ENCODE measurements around the gene RAVER1.

DNA sequence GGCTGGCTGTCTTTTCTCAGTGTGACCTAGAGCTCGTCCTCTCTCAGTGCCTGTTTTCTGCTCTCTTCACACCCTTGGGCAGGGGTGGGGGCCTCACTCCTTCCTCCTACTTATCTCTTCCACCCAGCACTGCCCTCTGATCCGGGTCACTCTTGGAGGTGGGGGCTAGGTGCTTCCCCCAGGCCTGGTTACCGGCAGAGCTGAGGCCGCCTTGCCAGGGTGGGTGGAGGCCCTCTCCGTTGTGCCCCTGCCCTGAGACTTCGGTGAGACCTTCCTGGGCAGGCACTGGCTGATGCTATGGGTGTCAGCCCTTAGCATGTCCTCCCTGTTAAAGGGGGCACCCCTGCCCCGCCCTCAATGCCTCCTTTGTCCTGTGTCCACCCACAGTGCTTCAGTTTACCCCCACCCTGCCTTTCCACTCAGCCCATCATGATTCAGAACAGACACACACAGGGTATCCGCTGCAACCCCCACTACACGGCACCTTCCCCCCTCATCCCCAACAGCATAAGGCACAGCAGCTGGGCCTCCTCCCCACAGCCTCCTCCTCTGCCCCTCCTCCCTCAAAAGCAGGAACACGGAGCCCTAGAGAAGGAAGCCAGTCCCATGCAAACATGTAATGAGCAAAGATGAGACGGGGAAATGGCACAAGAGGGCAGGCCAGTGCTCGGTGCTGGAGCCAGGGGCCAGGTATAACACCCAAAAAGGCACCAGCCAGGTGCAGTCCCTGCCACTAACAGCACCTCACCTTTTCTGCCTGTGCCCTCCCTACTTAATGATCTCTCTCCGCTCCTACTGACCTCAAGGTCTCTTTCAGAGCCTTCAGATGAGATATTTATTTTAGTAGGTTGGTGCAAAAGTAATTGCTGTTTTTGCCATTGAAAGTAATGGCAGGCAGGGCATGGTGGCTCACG is 33.5 kb downstream of the RAVER1 start:
- no peak for TF ChIP-seq KAT7 (CRISPR knock-in tag; IDR thresholded peaks at IDR 0.05; ENCODE audit: borderline replicate concordance)
- TF ChIP-seq, protein P1, sequence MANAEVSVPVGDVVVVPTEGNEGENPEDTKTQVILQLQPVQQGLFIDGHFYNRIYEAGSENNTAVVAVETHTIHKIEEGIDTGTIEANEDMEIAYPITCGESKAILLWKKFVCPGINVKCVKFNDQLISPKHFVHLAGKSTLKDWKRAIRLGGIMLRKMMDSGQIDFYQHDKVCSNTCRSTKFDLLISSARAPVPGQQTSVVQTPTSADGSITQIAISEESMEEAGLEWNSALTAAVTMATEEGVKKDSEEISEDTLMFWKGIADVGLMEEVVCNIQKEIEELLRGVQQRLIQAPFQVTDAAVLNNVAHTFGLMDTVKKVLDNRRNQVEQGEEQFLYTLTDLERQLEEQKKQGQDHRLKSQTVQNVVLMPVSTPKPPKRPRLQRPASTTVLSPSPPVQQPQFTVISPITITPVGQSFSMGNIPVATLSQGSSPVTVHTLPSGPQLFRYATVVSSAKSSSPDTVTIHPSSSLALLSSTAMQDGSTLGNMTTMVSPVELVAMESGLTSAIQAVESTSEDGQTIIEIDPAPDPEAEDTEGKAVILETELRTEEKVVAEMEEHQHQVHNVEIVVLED (CRISPR knock-in tag; IDR thresholded peaks at IDR 0.05), result 0 out of 2 replicates have a peak, but pooled peaks have one; percentile 17
- TF ChIP-seq KLF6 (CRISPR knock-in tag; IDR thresholded peaks at IDR 0.05; ENCODE audit: borderline replicate concordance), result no peak
- TF ChIP-seq RCOR1 (IDR thresholded peaks at IDR 0.05; ENCODE audit: borderline replicate concordance in 1 of 2, low read depth in 2 of 2, low read length in 2 of 2), result peak; percentile 45 to 67; a peak in 3 of 4 replicates
- no peak for TF ChIP-seq BRCA1 (IDR thresholded peaks at IDR 0.05)
- no peak for TF ChIP-seq BRCA1 (CRISPR knock-in tag; IDR thresholded peaks at IDR 0.05)
- TF ChIP-seq NCOR1 (IDR thresholded peaks at IDR 0.05), result peak; percentile 91
- TF ChIP-seq CREB1 (IDR thresholded peaks at IDR 0.05), result no peak; the same call in 1 of the 2 replicates
- no peak for TF ChIP-seq CREB1 (CRISPR knock-in tag; IDR thresholded peaks at IDR 0.05)
- TF ChIP-seq MXI1 (IDR thresholded peaks at IDR 0.05; ENCODE audit: low read depth, low read length), result 0 out of 2 replicates have a peak, but pooled peaks have one; percentile 1
- TF ChIP-seq ELF1 (tag; IDR thresholded peaks at IDR 0.05), result no peak
- TF ChIP-seq FOXM1 (IDR thresholded peaks at IDR 0.05; ENCODE audit: low read depth), result peak; percentile 77
- TF ChIP-seq FOXM1 (CRISPR knock-in tag; IDR thresholded peaks at IDR 0.05; ENCODE audit: low read depth), result no peak
- no peak for TF ChIP-seq ZNF282 (CRISPR knock-in tag; IDR thresholded peaks at IDR 0.05)
- TF ChIP-seq MAFG (tag; conservative IDR thresholded peaks at IDR 0.05), result no peak

Data from K562 (cell line).